ENCODE results near the gene SLC6A9.

SLC6A9 gene

DNA sequence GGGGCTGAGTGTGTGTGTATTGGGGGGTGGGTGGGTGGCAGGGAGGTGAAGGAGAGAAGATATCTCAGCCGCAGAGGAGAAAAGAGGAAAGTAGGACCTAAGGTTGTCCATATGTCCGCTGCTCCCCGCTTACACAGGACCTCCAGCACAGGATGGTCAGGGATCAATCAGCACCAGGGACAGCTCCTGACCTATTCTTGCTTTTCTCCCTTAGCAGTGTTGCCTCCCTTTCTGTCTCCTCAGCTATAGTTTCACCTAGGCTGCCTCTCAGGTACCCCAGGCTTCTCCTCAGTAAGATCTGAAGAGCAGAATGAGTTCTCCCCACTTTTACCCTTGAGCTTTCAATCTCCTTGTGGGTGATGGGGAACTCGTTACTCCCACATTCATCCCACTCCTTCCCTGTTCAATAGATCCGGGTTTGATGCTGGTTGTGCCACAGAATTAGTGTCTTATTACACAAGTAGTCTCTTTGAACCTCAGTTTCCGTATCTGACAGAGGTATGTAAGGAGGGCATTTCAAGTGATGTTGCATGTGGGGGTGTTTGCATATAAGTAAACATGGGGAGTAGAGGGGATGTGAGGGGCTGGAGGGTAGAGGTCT lies 62.8 kb downstream of the SLC6A9 start:
- no peak overlapping the region for H2BK15ac ChIP-seq (replicated peaks; ENCODE audit: low read depth)
- H3K4ac ChIP-seq (ENCODE audit: low read depth, low read length), result no peak overlapping the region
- no peak overlapping the region for H3K18ac ChIP-seq (ENCODE audit: low read length)
- no peak overlapping the region for H2BK5ac ChIP-seq (ENCODE audit: low read length)
- H3K27ac ChIP-seq (ENCODE audit: low read depth, low read length), result no peak overlapping the region
- H4K5ac ChIP-seq (ENCODE audit: low read length), result no peak overlapping the region
- H3K36me3 ChIP-seq (ENCODE audit: control insufficient read depth, insufficient read depth, low read length), result no peaks in the 10 kb centered on the region
- H2AK5ac ChIP-seq (ENCODE audit: low read length), result no peak overlapping the region
- H3K56ac ChIP-seq (ENCODE audit: low read length), result no peak overlapping the region
- no peaks in the 10 kb centered on the region for H3K4me1 ChIP-seq (ENCODE audit: control insufficient read depth, low read depth, low read length)
- no peaks in the 10 kb centered on the region for H3K27me3 ChIP-seq (ENCODE audit: insufficient read depth, low read length, poor library complexity)
- no peak overlapping the region for H3K4me2 ChIP-seq (ENCODE audit: low read length)
- no peak overlapping the region for H3K9ac ChIP-seq (ENCODE audit: low read length)
- peaks cover 9% of the 10 kb centered on the region for H3K79me2 ChIP-seq (ENCODE audit: control insufficient read depth, insufficient read depth, low read length)
- peaks cover 10% of the 10 kb centered on the region for H3K79me1 ChIP-seq (ENCODE audit: low read length)
- no peak overlapping the region for H3K4me3 ChIP-seq (ENCODE audit: low read length)
- WGBS (ENCODE audit: extremely low coverage, insufficient coverage, low lambda C conversion rate), result no CpG with 5 or more reads among the region's 6 CpGs
- H3K23ac ChIP-seq (ENCODE audit: low read length), result no peak overlapping the region
- H2BK120ac ChIP-seq (ENCODE audit: low read depth, low read length), result no peak overlapping the region
- no peak overlapping the region for H4K8ac ChIP-seq (ENCODE audit: low read depth, low read length)
- peak; percentile 62 for DNase-seq

DNA sequence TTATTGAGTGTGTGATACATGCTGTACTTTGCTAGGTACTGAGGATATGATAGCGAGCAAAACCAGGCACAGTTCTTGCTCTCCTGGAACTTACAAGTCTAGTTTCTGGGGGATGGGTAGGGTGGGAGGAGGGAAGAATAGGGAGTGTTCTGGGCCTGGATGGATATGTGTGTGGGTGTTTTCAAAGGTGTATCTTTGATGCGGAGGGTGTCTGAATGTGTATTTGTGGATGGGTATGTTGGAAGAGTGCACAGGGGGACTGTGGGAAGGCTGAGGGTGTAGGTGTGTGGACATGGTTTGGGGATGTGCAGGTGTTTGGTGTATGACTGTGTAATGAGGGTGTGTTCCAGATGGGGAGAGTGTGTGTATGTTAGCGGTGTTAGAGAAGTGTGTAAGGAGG lies 65.9 kb downstream of the SLC6A9 start:
- H3K79me1 ChIP-seq (ENCODE audit: low read length), result peaks cover 3% of the 10 kb centered on the region
- H3K23ac ChIP-seq (ENCODE audit: low read length), result no peak overlapping the region
- H3K4ac ChIP-seq (ENCODE audit: low read depth, low read length), result no peak overlapping the region
- H3K27ac ChIP-seq (ENCODE audit: low read depth, low read length), result no peak overlapping the region
- no peak overlapping the region for H3K4me2 ChIP-seq (ENCODE audit: low read length)
- no peak overlapping the region for H3K4me3 ChIP-seq (ENCODE audit: low read length)
- H3K56ac ChIP-seq (ENCODE audit: low read length), result no peak overlapping the region
- H3K4me1 ChIP-seq (ENCODE audit: control insufficient read depth, low read depth, low read length), result no peaks in the 10 kb centered on the region
- no peak for DNase-seq
- H2BK120ac ChIP-seq (ENCODE audit: low read depth, low read length), result no peak overlapping the region
- no peak overlapping the region for H4K8ac ChIP-seq (ENCODE audit: low read depth, low read length)
- no peaks in the 10 kb centered on the region for H3K27me3 ChIP-seq (ENCODE audit: insufficient read depth, low read length, poor library complexity)
- no peak overlapping the region for H3K18ac ChIP-seq (ENCODE audit: low read length)
- H3K36me3 ChIP-seq (ENCODE audit: control insufficient read depth, insufficient read depth, low read length), result peaks cover 1% of the 10 kb centered on the region
- H2BK5ac ChIP-seq (ENCODE audit: low read length), result no peak overlapping the region
- no peak overlapping the region for H4K5ac ChIP-seq (ENCODE audit: low read length)
- H2BK15ac ChIP-seq (replicated peaks; ENCODE audit: low read depth), result no peak overlapping the region
- H3K79me2 ChIP-seq (ENCODE audit: control insufficient read depth, insufficient read depth, low read length), result peaks cover 3% of the 10 kb centered on the region
- no peak overlapping the region for H3K9ac ChIP-seq (ENCODE audit: low read length)
- H2AK5ac ChIP-seq (ENCODE audit: low read length), result no peak overlapping the region
- no CpG with 5 or more reads among the region's 3 CpGs for WGBS (ENCODE audit: extremely low coverage, insufficient coverage, low lambda C conversion rate)

DNA sequence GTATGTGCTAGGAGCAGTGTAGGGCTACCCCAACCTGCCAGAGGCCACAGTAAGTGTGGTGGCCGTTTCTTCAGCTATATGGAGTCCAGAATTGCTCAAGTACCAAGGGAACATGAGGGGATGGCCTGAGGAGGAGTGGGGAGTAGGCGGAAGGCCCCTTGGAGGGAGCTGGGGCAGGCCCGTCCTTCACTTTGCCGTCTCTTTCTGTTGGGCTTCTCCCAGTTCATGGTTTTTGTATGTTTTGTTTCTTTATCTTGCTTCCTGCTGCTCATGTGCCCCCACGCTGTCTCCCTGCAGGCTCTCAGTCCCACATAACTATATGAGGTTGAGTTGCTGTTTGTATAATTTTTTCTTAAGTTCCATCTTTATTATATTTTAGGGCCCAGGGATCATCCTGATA lies 67.4 kb downstream of the SLC6A9 start:
- no peak overlapping the region for H2BK120ac ChIP-seq (ENCODE audit: low read depth, low read length)
- no peak overlapping the region for H3K56ac ChIP-seq (ENCODE audit: low read length)
- H3K27me3 ChIP-seq (ENCODE audit: insufficient read depth, low read length, poor library complexity), result no peaks in the 10 kb centered on the region
- no peak overlapping the region for H3K27ac ChIP-seq (ENCODE audit: low read depth, low read length)
- H3K18ac ChIP-seq (ENCODE audit: low read length), result no peak overlapping the region
- no peak for DNase-seq
- H3K4ac ChIP-seq (ENCODE audit: low read depth, low read length), result no peak overlapping the region
- no peaks in the 10 kb centered on the region for H3K4me1 ChIP-seq (ENCODE audit: control insufficient read depth, low read depth, low read length)
- H3K4me2 ChIP-seq (ENCODE audit: low read length), result no peak overlapping the region
- H2AK5ac ChIP-seq (ENCODE audit: low read length), result no peak overlapping the region
- H2BK15ac ChIP-seq (replicated peaks; ENCODE audit: low read depth), result no peak overlapping the region
- H3K79me1 ChIP-seq (ENCODE audit: low read length), result no peaks in the 10 kb centered on the region
- no peak overlapping the region for H2BK5ac ChIP-seq (ENCODE audit: low read length)
- H3K4me3 ChIP-seq (ENCODE audit: low read length), result no peak overlapping the region
- H3K79me2 ChIP-seq (ENCODE audit: control insufficient read depth, insufficient read depth, low read length), result no peaks in the 10 kb centered on the region
- H3K23ac ChIP-seq (ENCODE audit: low read length), result no peak overlapping the region
- peaks cover 1% of the 10 kb centered on the region for H3K36me3 ChIP-seq (ENCODE audit: control insufficient read depth, insufficient read depth, low read length)
- H4K5ac ChIP-seq (ENCODE audit: low read length), result no peak overlapping the region
- H4K8ac ChIP-seq (ENCODE audit: low read depth, low read length), result no peak overlapping the region
- WGBS (ENCODE audit: extremely low coverage, insufficient coverage, low lambda C conversion rate), result no CpG with 5 or more reads among the region's 5 CpGs
- H3K9ac ChIP-seq (ENCODE audit: low read length), result no peak overlapping the region

DNA sequence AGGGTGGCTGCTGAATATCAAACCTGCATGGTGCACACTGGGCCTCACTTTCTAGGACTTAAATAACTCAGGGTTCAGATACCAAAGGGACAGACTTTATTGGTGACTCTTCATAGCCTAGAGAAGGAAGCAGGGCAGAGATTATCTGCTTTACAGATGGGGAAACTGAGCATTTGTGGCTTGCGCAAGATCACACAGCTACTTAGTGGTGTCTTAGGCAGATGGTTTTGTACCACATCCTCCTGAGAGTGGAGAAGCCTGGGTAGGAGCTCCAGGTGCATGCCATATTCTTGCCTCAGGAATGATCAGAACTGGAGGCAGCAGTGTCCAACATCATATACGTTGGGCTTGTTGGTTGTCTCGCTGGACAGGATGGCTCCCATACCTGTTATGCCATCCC lies 68.3 kb downstream of the SLC6A9 start:
- Histone ChIP-seq H3K36me3 (ENCODE audit: control insufficient read depth, insufficient read depth, low read length) (peaks cover 1% of the 10 kb centered on the region), H2BK120ac (ENCODE audit: low read depth, low read length) (no peak overlapping the region), H3K4me3 (ENCODE audit: low read length) (no peak overlapping the region), H3K4ac (ENCODE audit: low read depth, low read length) (no peak overlapping the region), H4K5ac (ENCODE audit: low read length) (no peak overlapping the region), H3K23ac (ENCODE audit: low read length) (no peak overlapping the region), H2BK5ac (ENCODE audit: low read length) (no peak overlapping the region), H3K27me3 (ENCODE audit: insufficient read depth, low read length, poor library complexity) (no peaks in the 10 kb centered on the region), H3K18ac (ENCODE audit: low read length) (no peak overlapping the region), H3K4me1 (ENCODE audit: control insufficient read depth, low read depth, low read length) (no peaks in the 10 kb centered on the region), H3K56ac (ENCODE audit: low read length) (no peak overlapping the region), H3K27ac (ENCODE audit: low read depth, low read length) (no peak overlapping the region), H4K8ac (ENCODE audit: low read depth, low read length) (no peak overlapping the region), H3K79me1 (ENCODE audit: low read length) (no peaks in the 10 kb centered on the region), H3K79me2 (ENCODE audit: control insufficient read depth, insufficient read depth, low read length) (no peaks in the 10 kb centered on the region), H2BK15ac (replicated peaks; ENCODE audit: low read depth) (no peak overlapping the region), H3K4me2 (ENCODE audit: low read length) (no peak overlapping the region), H3K9ac (ENCODE audit: low read length) (no peak overlapping the region), H2AK5ac (ENCODE audit: low read length) (no peak overlapping the region)
- DNase-seq, result no peak
- no CpG with 5 or more reads among the region's 3 CpGs for WGBS (ENCODE audit: extremely low coverage, insufficient coverage, low lambda C conversion rate)

DNA sequence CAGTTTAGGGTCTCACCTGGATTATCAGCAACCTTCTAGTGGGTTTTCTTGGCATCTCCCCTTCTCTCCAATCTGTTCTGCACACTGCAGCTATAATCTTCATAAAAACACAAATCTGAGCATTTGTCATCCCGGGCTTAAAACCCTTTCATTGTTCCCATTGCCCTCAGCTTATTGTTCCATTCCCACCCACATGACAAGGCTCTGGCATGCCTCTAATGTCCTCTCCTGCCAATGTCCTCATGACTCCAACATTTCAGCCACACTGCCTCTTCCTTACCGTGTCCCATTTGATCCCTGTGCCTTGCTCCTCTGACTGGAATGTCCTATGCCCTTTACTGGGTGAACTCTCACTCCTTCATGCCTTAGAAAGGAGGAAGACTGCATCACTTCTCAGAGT lies 68.9 kb downstream of the SLC6A9 start:
- no peak overlapping the region for H2BK120ac ChIP-seq (ENCODE audit: low read depth, low read length)
- DNase-seq, result no peak
- no peak overlapping the region for H3K18ac ChIP-seq (ENCODE audit: low read length)
- no peak overlapping the region for H3K27ac ChIP-seq (ENCODE audit: low read depth, low read length)
- no peak overlapping the region for H3K4ac ChIP-seq (ENCODE audit: low read depth, low read length)
- no peak overlapping the region for H3K56ac ChIP-seq (ENCODE audit: low read length)
- H3K27me3 ChIP-seq (ENCODE audit: insufficient read depth, low read length, poor library complexity), result no peaks in the 10 kb centered on the region
- H3K4me1 ChIP-seq (ENCODE audit: control insufficient read depth, low read depth, low read length), result no peaks in the 10 kb centered on the region
- no peak overlapping the region for H3K9ac ChIP-seq (ENCODE audit: low read length)
- H2BK5ac ChIP-seq (ENCODE audit: low read length), result no peak overlapping the region
- no peak overlapping the region for H2BK15ac ChIP-seq (replicated peaks; ENCODE audit: low read depth)
- H4K5ac ChIP-seq (ENCODE audit: low read length), result no peak overlapping the region
- no peak overlapping the region for H3K4me2 ChIP-seq (ENCODE audit: low read length)
- no CpG with 5 or more reads among the region's 2 CpGs for WGBS (ENCODE audit: extremely low coverage, insufficient coverage, low lambda C conversion rate)
- no peaks in the 10 kb centered on the region for H3K79me1 ChIP-seq (ENCODE audit: low read length)
- no peak overlapping the region for H3K23ac ChIP-seq (ENCODE audit: low read length)
- no peak overlapping the region for H3K4me3 ChIP-seq (ENCODE audit: low read length)
- peaks cover 1% of the 10 kb centered on the region for H3K36me3 ChIP-seq (ENCODE audit: control insufficient read depth, insufficient read depth, low read length)
- H2AK5ac ChIP-seq (ENCODE audit: low read length), result no peak overlapping the region
- no peak overlapping the region for H4K8ac ChIP-seq (ENCODE audit: low read depth, low read length)
- H3K79me2 ChIP-seq (ENCODE audit: control insufficient read depth, insufficient read depth, low read length), result no peaks in the 10 kb centered on the region

DNA sequence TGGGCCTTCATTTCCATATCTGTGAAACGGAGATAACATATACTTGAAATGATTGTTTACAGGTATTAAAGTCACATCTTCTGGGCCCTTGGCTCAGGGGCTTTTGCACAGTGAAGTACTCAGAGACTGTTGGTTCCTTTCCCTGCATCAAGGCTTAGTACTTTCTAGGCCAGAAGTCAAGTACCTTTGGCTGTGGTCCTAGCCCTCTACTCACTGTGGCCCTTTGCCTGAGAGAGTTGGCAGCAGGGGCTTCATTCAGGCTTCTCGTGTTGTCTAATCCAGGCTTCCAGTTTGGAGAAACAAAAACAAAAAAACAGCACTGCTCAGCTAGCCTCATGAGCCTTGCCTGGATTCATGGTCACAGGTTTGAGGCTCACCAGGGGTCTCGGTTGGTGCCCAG lies 69.6 kb downstream of the SLC6A9 start:
- no peak overlapping the region for H4K5ac ChIP-seq (ENCODE audit: low read length)
- H3K4me2 ChIP-seq (ENCODE audit: low read length), result no peak overlapping the region
- H3K4ac ChIP-seq (ENCODE audit: low read depth, low read length), result no peak overlapping the region
- H4K8ac ChIP-seq (ENCODE audit: low read depth, low read length), result no peak overlapping the region
- no peak overlapping the region for H2BK15ac ChIP-seq (replicated peaks; ENCODE audit: low read depth)
- H3K79me2 ChIP-seq (ENCODE audit: control insufficient read depth, insufficient read depth, low read length), result no peaks in the 10 kb centered on the region
- no peak for DNase-seq
- H3K9ac ChIP-seq (ENCODE audit: low read length), result no peak overlapping the region
- WGBS (ENCODE audit: extremely low coverage, insufficient coverage, low lambda C conversion rate), result no CpG with 5 or more reads among the region's 3 CpGs
- H3K79me1 ChIP-seq (ENCODE audit: low read length), result no peaks in the 10 kb centered on the region
- H3K56ac ChIP-seq (ENCODE audit: low read length), result no peak overlapping the region
- H3K27me3 ChIP-seq (ENCODE audit: insufficient read depth, low read length, poor library complexity), result no peaks in the 10 kb centered on the region
- no peak overlapping the region for H3K18ac ChIP-seq (ENCODE audit: low read length)
- H3K27ac ChIP-seq (ENCODE audit: low read depth, low read length), result no peak overlapping the region
- no peak overlapping the region for H2BK120ac ChIP-seq (ENCODE audit: low read depth, low read length)
- H3K23ac ChIP-seq (ENCODE audit: low read length), result no peak overlapping the region
- no peak overlapping the region for H2BK5ac ChIP-seq (ENCODE audit: low read length)
- no peak overlapping the region for H2AK5ac ChIP-seq (ENCODE audit: low read length)
- peaks cover 1% of the 10 kb centered on the region for H3K36me3 ChIP-seq (ENCODE audit: control insufficient read depth, insufficient read depth, low read length)
- H3K4me3 ChIP-seq (ENCODE audit: low read length), result no peak overlapping the region
- H3K4me1 ChIP-seq (ENCODE audit: control insufficient read depth, low read depth, low read length), result no peaks in the 10 kb centered on the region
